ENCODE results near the gene CCDC171.

- TF ChIP-seq POLR2A (IDR thresholded peaks at IDR 0.05) = no peak
- TF ChIP-seq POLR2AphosphoS5 (IDR thresholded peaks at IDR 0.05) = no peak
- no peak for TF ChIP-seq CTCF (IDR thresholded peaks at IDR 0.05)
These were observed 446.8 kb downstream of the CCDC171 start for GRCh38 chr9:15999422-16000339.
